GM21390 (cell line): ENCODE results near the gene SIRPG.
"Not testable (repeated sequence)": the region's sequence is repeated elsewhere in the genome, so short reads cannot be mapped to it uniquely, and the experiment has no call there.

ENCODE experiments used
- ATAC-seq: cut with Tn5 transposase; IDR thresholded peaks from one replicate; pipeline ENCODE4 v1.9.1; 2021; ENCODE audit not compliant: unreplicated experiment

SIRPG gene

GRCh38 chr20:1608678-1609347 is 48.8 kb downstream of the SIRPG start:
- not testable (repeated sequence) for ATAC-seq

GRCh38 chr20:1600736-1601135 is 56.8 kb downstream of the SIRPG start:
- no peak for ATAC-seq

GRCh38 chr20:1595333-1595732 is 62.2 kb downstream of the SIRPG start:
- ATAC-seq = no peak

GRCh38 chr20:1588533-1589460 is 68.8 kb downstream of the SIRPG start:
- no peak for ATAC-seq

GRCh38 chr20:1587781-1588532 is 69.6 kb downstream of the SIRPG start:
- no peak for ATAC-seq

GRCh38 chr20:1579488-1579887 is 78.1 kb downstream of the SIRPG start:
- ATAC-seq = no peak
